Spleen (tissue), 7 donors: Measurements from ENCODE around the gene GMDS.

Source experiments
- CTCF ChIP-seq, 11 experiments: fragments of 200-600 bp in 7 of 11; fragments of 450-650 bp in 4 of 11; sonication (generic) in 4 of 11; IDR thresholded peaks in 8 of 11; conservative IDR thresholded peaks in 3 of 11; 1 replicate in 7 of 11; 2 replicates in 4 of 11; pipeline versions ENCODE4 v1.4.0 to v1.8.0; 2016 to 2021; ENCODE audit warnings: antibody characterized with exemption in 11 of 11, inconsistent platforms in 4 of 11, mild to moderate bottlenecking in 1 of 11
- POLR2AphosphoS5 ChIP-seq, 3 donors: sonication (generic); formaldehyde crosslinking; IDR thresholded peaks; one replicate each; pipeline ENCODE4 v1.5.1; 2017; ENCODE audit warnings: antibody characterized with exemption in 3 of 3
- donor health status: DM: no; HTN: no; CAD: no; lungs with moderate emphysema.
- donor health status: DM: no; HTN: no; CAD: no.
- donor health status: DM: no; HTN: no; CAD: no.

- no peak for TF ChIP-seq CTCF (IDR thresholded peaks at IDR 0.05 in 8 of 11, conservative IDR thresholded peaks at IDR 0.05 in 3 of 11)
- no peak for TF ChIP-seq POLR2AphosphoS5 (IDR thresholded peaks at IDR 0.05)
These were observed 256.6 kb downstream of the GMDS start for GRCh38 chr6:1988843-1989242.
